Measurements from ENCODE around the gene TSC1. TPM values are rescaled to one million over a fixed set of nuclear protein-coding genes. Genes with fewer than 3 reads are reported as not detected.

Gene TSC1
- total RNA-seq, 1 experiment from 2014 or later = 59.2 TPM

- no peaks in the 10 kb centered on the region for H3K27me3 ChIP-seq (ENCODE audit: low read length)
- no peaks in the 10 kb centered on the region for H3K36me3 ChIP-seq (ENCODE audit: insufficient read depth, low read length)
- H3K4me3 ChIP-seq (ENCODE audit: low read length) = peak overlapping the region; percentile 93
- DNase-seq = peak; percentile 93
- H4K20me1 ChIP-seq (ENCODE audit: insufficient read depth, low read depth, low read length) = no peaks in the 10 kb centered on the region
- peaks cover 67% of the 10 kb centered on the region for H3K4me1 ChIP-seq (ENCODE audit: low read length)
- H2AFZ ChIP-seq (ENCODE audit: low read length) = no peak overlapping the region
- H3K27ac ChIP-seq (ENCODE audit: low read length) = peak overlapping the region; percentile 94
- peaks cover 50% of the 10 kb centered on the region for H3K79me2 ChIP-seq (ENCODE audit: low read length)
- no peaks in the 10 kb centered on the region for H3K9me3 ChIP-seq (ENCODE audit: low read length)
- peak overlapping the region; percentile 74 for H3K4me2 ChIP-seq (ENCODE audit: low read depth, low read length, poor library complexity, severe bottlenecking)
- no peaks in the 10 kb centered on the region for H3K9me2 ChIP-seq (replicated peaks; ENCODE audit: insufficient read depth, low read length)
- H3K9ac ChIP-seq (ENCODE audit: low read length) = peak overlapping the region; percentile 92
These were observed 1.8 kb downstream of the TSC1 start for GRCh38 chr9:132942541-132943182.

- no peaks in the 10 kb centered on the region for H3K36me3 ChIP-seq (ENCODE audit: insufficient read depth, low read length)
- H3K4me3 ChIP-seq (ENCODE audit: low read length) = peak overlapping the region; percentile 18
- H3K4me2 ChIP-seq (ENCODE audit: low read depth, low read length, poor library complexity, severe bottlenecking) = peak overlapping the region; percentile 74
- no peaks in the 10 kb centered on the region for H3K9me2 ChIP-seq (replicated peaks; ENCODE audit: insufficient read depth, low read length)
- no peaks in the 10 kb centered on the region for H3K9me3 ChIP-seq (ENCODE audit: low read length)
- H3K27me3 ChIP-seq (ENCODE audit: low read length) = no peaks in the 10 kb centered on the region
- DNase-seq = no peak
- H3K79me2 ChIP-seq (ENCODE audit: low read length) = peaks cover 82% of the 10 kb centered on the region
- no peak overlapping the region for H2AFZ ChIP-seq (ENCODE audit: low read length)
- H4K20me1 ChIP-seq (ENCODE audit: insufficient read depth, low read depth, low read length) = no peaks in the 10 kb centered on the region
- H3K27ac ChIP-seq (ENCODE audit: low read length) = peak overlapping the region; percentile 94
- H3K4me1 ChIP-seq (ENCODE audit: low read length) = peaks cover 61% of the 10 kb centered on the region
- 0 out of 2 replicates have a peak overlapping the region, but pooled peaks have one; percentile 13 for H3K9ac ChIP-seq (ENCODE audit: low read length)
These were observed 5.2 kb downstream of the TSC1 start for GRCh38 chr9:132939169-132939568.

GRCh38 chr9:132937463-132937901 lies 6.9 kb downstream of the TSC1 start:
- no peak overlapping the region for H3K4me2 ChIP-seq (ENCODE audit: low read depth, low read length, poor library complexity, severe bottlenecking)
- H3K27me3 ChIP-seq (ENCODE audit: low read length) = no peaks in the 10 kb centered on the region
- H4K20me1 ChIP-seq (ENCODE audit: insufficient read depth, low read depth, low read length) = no peaks in the 10 kb centered on the region
- H3K27ac ChIP-seq (ENCODE audit: low read length) = no peak overlapping the region; the same call in 1 of the 2 replicates
- H3K9me3 ChIP-seq (ENCODE audit: low read length) = no peaks in the 10 kb centered on the region
- H3K79me2 ChIP-seq (ENCODE audit: low read length) = peaks cover 84% of the 10 kb centered on the region
- H3K36me3 ChIP-seq (ENCODE audit: insufficient read depth, low read length) = no peaks in the 10 kb centered on the region
- H3K4me1 ChIP-seq (ENCODE audit: low read length) = peaks cover 48% of the 10 kb centered on the region
- H3K9me2 ChIP-seq (replicated peaks; ENCODE audit: insufficient read depth, low read length) = no peaks in the 10 kb centered on the region
- DNase-seq = no peak
- no peak overlapping the region for H2AFZ ChIP-seq (ENCODE audit: low read length)
- H3K9ac ChIP-seq (ENCODE audit: low read length) = no peak overlapping the region
- H3K4me3 ChIP-seq (ENCODE audit: low read length) = no peak overlapping the region

GRCh38 chr9:132935026-132935425 lies 9.4 kb downstream of the TSC1 start:
- Histone ChIP-seq H3K9me3 (ENCODE audit: low read length) (no peaks in the 10 kb centered on the region), H3K79me2 (ENCODE audit: low read length) (peaks cover 79% of the 10 kb centered on the region), H3K36me3 (ENCODE audit: insufficient read depth, low read length) (peaks cover 12% of the 10 kb centered on the region; the same call in 1 of the 2 replicates), H4K20me1 (ENCODE audit: insufficient read depth, low read depth, low read length) (no peaks in the 10 kb centered on the region), H3K27ac (ENCODE audit: low read length) (no peak overlapping the region), H3K9ac (ENCODE audit: low read length) (no peak overlapping the region), H2AFZ (ENCODE audit: low read length) (no peak overlapping the region), H3K4me1 (ENCODE audit: low read length) (peaks cover 23% of the 10 kb centered on the region), H3K4me2 (ENCODE audit: low read depth, low read length, poor library complexity, severe bottlenecking) (no peak overlapping the region), H3K9me2 (replicated peaks; ENCODE audit: insufficient read depth, low read length) (peaks cover 11% of the 10 kb centered on the region), H3K4me3 (ENCODE audit: low read length) (no peak overlapping the region), H3K27me3 (ENCODE audit: low read length) (no peaks in the 10 kb centered on the region)
- no peak for DNase-seq

GRCh38 chr9:132931178-132931735 lies 13.2 kb downstream of the TSC1 start:
- H3K9ac ChIP-seq (ENCODE audit: low read length) = no peak overlapping the region

GRCh38 chr9:132927704-132928103 lies 16.7 kb downstream of the TSC1 start:
- no peaks in the 10 kb centered on the region for H4K20me1 ChIP-seq (ENCODE audit: insufficient read depth, low read depth, low read length)
- no peak overlapping the region for H3K4me2 ChIP-seq (ENCODE audit: low read depth, low read length, poor library complexity, severe bottlenecking)
- no peak overlapping the region for H3K9ac ChIP-seq (ENCODE audit: low read length)
- H3K9me3 ChIP-seq (ENCODE audit: low read length) = no peaks in the 10 kb centered on the region
- peaks cover 21% of the 10 kb centered on the region for H3K79me2 ChIP-seq (ENCODE audit: low read length)
- H3K4me3 ChIP-seq (ENCODE audit: low read length) = no peak overlapping the region
- no peak for DNase-seq
- peaks cover 45% of the 10 kb centered on the region; the same call in 1 of the 2 replicates for H3K36me3 ChIP-seq (ENCODE audit: insufficient read depth, low read length)
- peaks cover 11% of the 10 kb centered on the region for H3K9me2 ChIP-seq (replicated peaks; ENCODE audit: insufficient read depth, low read length)
- no peaks in the 10 kb centered on the region; the same call in 1 of the 2 replicates for H3K4me1 ChIP-seq (ENCODE audit: low read length)
- no peaks in the 10 kb centered on the region for H3K27me3 ChIP-seq (ENCODE audit: low read length)
- H2AFZ ChIP-seq (ENCODE audit: low read length) = no peak overlapping the region
- no peak overlapping the region for H3K27ac ChIP-seq (ENCODE audit: low read length)

More at GRCh38 chr9:132931178-132931735, 13.2 kb downstream of the TSC1 start:
- H3K9me3 ChIP-seq (ENCODE audit: low read length) = no peaks in the 10 kb centered on the region
- H4K20me1 ChIP-seq (ENCODE audit: insufficient read depth, low read depth, low read length) = no peaks in the 10 kb centered on the region
- no peaks in the 10 kb centered on the region for H3K27me3 ChIP-seq (ENCODE audit: low read length)
- no peaks in the 10 kb centered on the region for H3K4me1 ChIP-seq (ENCODE audit: low read length)
- no peak overlapping the region for H3K4me2 ChIP-seq (ENCODE audit: low read depth, low read length, poor library complexity, severe bottlenecking)
- peaks cover 11% of the 10 kb centered on the region for H3K9me2 ChIP-seq (replicated peaks; ENCODE audit: insufficient read depth, low read length)
- no peak overlapping the region for H3K4me3 ChIP-seq (ENCODE audit: low read length)
- H2AFZ ChIP-seq (ENCODE audit: low read length) = no peak overlapping the region
- H3K27ac ChIP-seq (ENCODE audit: low read length) = peak overlapping the region; percentile 35; the same call in 1 of the 2 replicates
- peaks cover 41% of the 10 kb centered on the region for H3K79me2 ChIP-seq (ENCODE audit: low read length)
- peaks cover 23% of the 10 kb centered on the region; the same call in 1 of the 2 replicates for H3K36me3 ChIP-seq (ENCODE audit: insufficient read depth, low read length)
- no peak for DNase-seq

- H3K27ac ChIP-seq (ENCODE audit: low read length) = no peak overlapping the region
- no peak overlapping the region for H3K9ac ChIP-seq (ENCODE audit: low read length)
- no peaks in the 10 kb centered on the region for H3K9me2 ChIP-seq (replicated peaks; ENCODE audit: insufficient read depth, low read length)
- H3K9me3 ChIP-seq (ENCODE audit: low read length) = no peaks in the 10 kb centered on the region
- H3K4me1 ChIP-seq (ENCODE audit: low read length) = no peaks in the 10 kb centered on the region; the same call in 1 of the 2 replicates
- H3K27me3 ChIP-seq (ENCODE audit: low read length) = no peaks in the 10 kb centered on the region
- H3K36me3 ChIP-seq (ENCODE audit: insufficient read depth, low read length) = peaks cover 65% of the 10 kb centered on the region
- no peaks in the 10 kb centered on the region for H4K20me1 ChIP-seq (ENCODE audit: insufficient read depth, low read depth, low read length)
- no peak overlapping the region for H3K4me2 ChIP-seq (ENCODE audit: low read depth, low read length, poor library complexity, severe bottlenecking)
- DNase-seq = no peak
- H2AFZ ChIP-seq (ENCODE audit: low read length) = no peak overlapping the region
- 0 out of 2 replicates have a peak, but pooled peaks cover 3% of the 10 kb centered on the region for H3K79me2 ChIP-seq (ENCODE audit: low read length)
- no peak overlapping the region for H3K4me3 ChIP-seq (ENCODE audit: low read length)
These were observed 21.0 kb downstream of the TSC1 start for GRCh38 chr9:132923346-132923902.

GRCh38 chr9:132919614-132920268 lies 24.7 kb downstream of the TSC1 start:
- Histone ChIP-seq H3K27ac (ENCODE audit: low read length) (no peak overlapping the region), H3K27me3 (ENCODE audit: low read length) (no peaks in the 10 kb centered on the region), H4K20me1 (ENCODE audit: insufficient read depth, low read depth, low read length) (no peaks in the 10 kb centered on the region)

More at GRCh38 chr9:132919614-132920268, 24.7 kb downstream of the TSC1 start:
- Histone ChIP-seq H3K9me2 (replicated peaks; ENCODE audit: insufficient read depth, low read length) (no peaks in the 10 kb centered on the region), H3K9me3 (ENCODE audit: low read length) (no peaks in the 10 kb centered on the region), H3K4me3 (ENCODE audit: low read length) (no peak overlapping the region), H3K79me2 (ENCODE audit: low read length) (no peaks in the 10 kb centered on the region), H3K4me1 (ENCODE audit: low read length) (no peaks in the 10 kb centered on the region; the same call in 1 of the 2 replicates), H2AFZ (ENCODE audit: low read length) (no peak overlapping the region), H3K36me3 (ENCODE audit: insufficient read depth, low read length) (peaks cover 63% of the 10 kb centered on the region), H3K9ac (ENCODE audit: low read length) (no peak overlapping the region), H3K4me2 (ENCODE audit: low read depth, low read length, poor library complexity, severe bottlenecking) (no peak overlapping the region)
- DNase-seq = no peak

Measured in Karpas-422 (cell line).